SK-N-SH treated with all-trans-retinoic acid at 6 μM for 48 hours (cell line): ENCODE measurements around the gene MAP7.

Source experiments
- ATAC-seq: fragments of 200-7000 bp; cut with Tn5 transposase; 3 replicates; pipeline ENCODE4 v1.9.1; 2020; ENCODE audit warnings: mild to moderate bottlenecking, moderate library complexity
- ARNTL ChIP-seq: fragments of 450-650 bp; formaldehyde crosslinking; IDR thresholded peaks from 2 replicates; pipeline ENCODE4 v1.5.0; 2020; ENCODE audit warnings: low read depth, mild to moderate bottlenecking, moderate library complexity, borderline replicate concordance
- CSDC2 ChIP-seq: fragments of 250-450 bp; sonication (Bioruptor Pico); IDR thresholded peaks from 2 replicates; pipeline ENCODE4 v1.5.0; 2020; ENCODE audit warnings: mild to moderate bottlenecking, moderate library complexity
- ESRRG ChIP-seq: fragments of 250-450 bp; sonication (Bioruptor Pico); IDR thresholded peaks from 2 replicates; pipeline ENCODE4 v1.6.1; 2021; ENCODE audit warnings: mild to moderate bottlenecking
- GLIS3 ChIP-seq: fragments of 250-450 bp; sonication (Bioruptor Pico); IDR thresholded peaks from 2 replicates; pipeline ENCODE4 v1.5.0; 2020; ENCODE audit warnings: mild to moderate bottlenecking, moderate library complexity
- ISL1 ChIP-seq: fragments of 250-450 bp; sonication (Bioruptor Pico); IDR thresholded peaks from 2 replicates; pipeline ENCODE4 v2.1.2; 2022; ENCODE audit warnings: mild to moderate bottlenecking, moderate library complexity
- RARB ChIP-seq: fragments of 250-450 bp; sonication (Bioruptor Pico); IDR thresholded peaks from 2 replicates; pipeline ENCODE4 v1.8.0; 2021; ENCODE audit warnings: mild to moderate bottlenecking, moderate library complexity
- TCF4 ChIP-seq: fragments of 250-450 bp; sonication (Bioruptor Pico); IDR thresholded peaks from 2 replicates; pipeline ENCODE4 v1.8.0; 2021; ENCODE audit warnings: mild to moderate bottlenecking, moderate library complexity, borderline replicate concordance
- TOX ChIP-seq: fragments of 250-450 bp; sonication (Bioruptor Pico); IDR thresholded peaks from 2 replicates; pipeline ENCODE4 v1.8.0; 2021; ENCODE audit warnings: mild to moderate bottlenecking, moderate library complexity, borderline replicate concordance
- ZFP3 ChIP-seq: fragments of 250-450 bp; sonication (Bioruptor Pico); IDR thresholded peaks from 2 replicates; pipeline ENCODE4 v1.5.0; 2020; ENCODE audit warnings: mild to moderate bottlenecking, moderate library complexity
- ZFP30 ChIP-seq: fragments of 450-650 bp; formaldehyde crosslinking; IDR thresholded peaks from 2 replicates; pipeline ENCODE4 v1.5.0; 2022; ENCODE audit warnings: mild to moderate bottlenecking, moderate library complexity
- ZNF565 ChIP-seq: fragments of 450-650 bp; formaldehyde crosslinking; conservative IDR thresholded peaks from 2 replicates; pipeline ENCODE4 v1.5.0; 2020; ENCODE audit warnings: low read depth, mild to moderate bottlenecking, moderate library complexity
- ZNF8 ChIP-seq: fragments of 450-650 bp; formaldehyde crosslinking; IDR thresholded peaks from 2 replicates; pipeline ENCODE4 v1.5.0; 2020; ENCODE audit warnings: mild to moderate bottlenecking, moderate library complexity
- TF ChIP-seq, protein P1 (sequence below): fragments of 250-450 bp; sonication (Bioruptor Pico); IDR thresholded peaks from 2 replicates; pipeline ENCODE4 v1.8.0; 2020; ENCODE audit warnings: mild to moderate bottlenecking, moderate library complexity, borderline replicate concordance
- TF ChIP-seq, protein P2 (sequence below): fragments of 250-450 bp; sonication (Bioruptor Pico); IDR thresholded peaks from 2 replicates; pipeline ENCODE4 v1.5.0; 2020; ENCODE audit warnings: mild to moderate bottlenecking, moderate library complexity
- TF ChIP-seq, protein P3 (sequence below): fragments of 250-450 bp; sonication (Bioruptor Pico); IDR thresholded peaks from 2 replicates; pipeline ENCODE4 v1.8.0; 2021; ENCODE audit warnings: low read depth, mild to moderate bottlenecking, moderate library complexity, borderline replicate concordance
- TF ChIP-seq, protein P4 (sequence below): fragments of 250-450 bp; sonication (Bioruptor Pico); IDR thresholded peaks from 2 replicates; pipeline ENCODE4 v1.5.1; 2021; ENCODE audit warnings: mild to moderate bottlenecking, moderate library complexity
- TF ChIP-seq, protein P5 (sequence below): fragments of 250-450 bp; sonication (Bioruptor Pico); IDR thresholded peaks from 2 replicates; pipeline ENCODE4 v1.5.1; 2020; ENCODE audit warnings: low read depth, mild to moderate bottlenecking, moderate library complexity

Gene MAP7

DNA sequence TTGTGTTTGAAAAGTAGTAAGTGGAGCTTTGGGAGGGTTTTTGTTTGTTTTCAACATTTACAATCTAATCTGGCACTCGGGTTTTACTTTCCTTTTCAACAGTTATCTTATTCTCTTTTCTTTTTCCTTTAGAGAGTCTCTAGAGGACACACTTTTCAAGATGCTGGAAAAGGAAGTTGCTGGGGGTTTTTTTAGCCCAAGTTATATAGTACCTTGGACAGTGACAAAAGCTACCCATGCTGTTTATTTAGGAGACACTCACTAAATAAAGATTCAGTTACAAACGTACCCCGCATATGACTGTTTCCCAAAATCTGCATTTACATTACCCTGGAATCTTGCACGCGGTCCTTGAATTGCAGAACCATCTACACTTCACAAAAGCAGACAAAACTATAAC, 78.8 kb downstream of the MAP7 start:
- no peak for ATAC-seq
- TF ChIP-seq GLIS3 (CRISPR knock-in tag) = no peak
- no peak for TF ChIP-seq ZFP3 (CRISPR knock-in tag)
- no peak for TF ChIP-seq ARNTL (CRISPR knock-in tag)
- no peak for TF ChIP-seq ZNF8
- TF ChIP-seq, protein P1, sequence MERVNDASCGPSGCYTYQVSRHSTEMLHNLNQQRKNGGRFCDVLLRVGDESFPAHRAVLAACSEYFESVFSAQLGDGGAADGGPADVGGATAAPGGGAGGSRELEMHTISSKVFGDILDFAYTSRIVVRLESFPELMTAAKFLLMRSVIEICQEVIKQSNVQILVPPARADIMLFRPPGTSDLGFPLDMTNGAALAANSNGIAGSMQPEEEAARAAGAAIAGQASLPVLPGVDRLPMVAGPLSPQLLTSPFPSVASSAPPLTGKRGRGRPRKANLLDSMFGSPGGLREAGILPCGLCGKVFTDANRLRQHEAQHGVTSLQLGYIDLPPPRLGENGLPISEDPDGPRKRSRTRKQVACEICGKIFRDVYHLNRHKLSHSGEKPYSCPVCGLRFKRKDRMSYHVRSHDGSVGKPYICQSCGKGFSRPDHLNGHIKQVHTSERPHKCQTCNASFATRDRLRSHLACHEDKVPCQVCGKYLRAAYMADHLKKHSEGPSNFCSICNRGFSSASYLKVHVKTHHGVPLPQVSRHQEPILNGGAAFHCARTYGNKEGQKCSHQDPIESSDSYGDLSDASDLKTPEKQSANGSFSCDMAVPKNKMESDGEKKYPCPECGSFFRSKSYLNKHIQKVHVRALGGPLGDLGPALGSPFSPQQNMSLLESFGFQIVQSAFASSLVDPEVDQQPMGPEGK (CRISPR knock-in tag) = no peak
- TF ChIP-seq TOX = no peak
- no peak for TF ChIP-seq RARB (CRISPR knock-in tag)
- TF ChIP-seq ZNF565 (CRISPR knock-in tag) = no peak
- TF ChIP-seq, protein P2, sequence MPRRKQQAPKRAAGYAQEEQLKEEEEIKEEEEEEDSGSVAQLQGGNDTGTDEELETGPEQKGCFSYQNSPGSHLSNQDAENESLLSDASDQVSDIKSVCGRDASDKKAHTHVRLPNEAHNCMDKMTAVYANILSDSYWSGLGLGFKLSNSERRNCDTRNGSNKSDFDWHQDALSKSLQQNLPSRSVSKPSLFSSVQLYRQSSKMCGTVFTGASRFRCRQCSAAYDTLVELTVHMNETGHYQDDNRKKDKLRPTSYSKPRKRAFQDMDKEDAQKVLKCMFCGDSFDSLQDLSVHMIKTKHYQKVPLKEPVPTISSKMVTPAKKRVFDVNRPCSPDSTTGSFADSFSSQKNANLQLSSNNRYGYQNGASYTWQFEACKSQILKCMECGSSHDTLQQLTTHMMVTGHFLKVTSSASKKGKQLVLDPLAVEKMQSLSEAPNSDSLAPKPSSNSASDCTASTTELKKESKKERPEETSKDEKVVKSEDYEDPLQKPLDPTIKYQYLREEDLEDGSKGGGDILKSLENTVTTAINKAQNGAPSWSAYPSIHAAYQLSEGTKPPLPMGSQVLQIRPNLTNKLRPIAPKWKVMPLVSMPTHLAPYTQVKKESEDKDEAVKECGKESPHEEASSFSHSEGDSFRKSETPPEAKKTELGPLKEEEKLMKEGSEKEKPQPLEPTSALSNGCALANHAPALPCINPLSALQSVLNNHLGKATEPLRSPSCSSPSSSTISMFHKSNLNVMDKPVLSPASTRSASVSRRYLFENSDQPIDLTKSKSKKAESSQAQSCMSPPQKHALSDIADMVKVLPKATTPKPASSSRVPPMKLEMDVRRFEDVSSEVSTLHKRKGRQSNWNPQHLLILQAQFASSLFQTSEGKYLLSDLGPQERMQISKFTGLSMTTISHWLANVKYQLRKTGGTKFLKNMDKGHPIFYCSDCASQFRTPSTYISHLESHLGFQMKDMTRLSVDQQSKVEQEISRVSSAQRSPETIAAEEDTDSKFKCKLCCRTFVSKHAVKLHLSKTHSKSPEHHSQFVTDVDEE (CRISPR knock-in tag) = no peak
- TF ChIP-seq ZFP30 (CRISPR knock-in tag) = no peak
- TF ChIP-seq, protein P3, sequence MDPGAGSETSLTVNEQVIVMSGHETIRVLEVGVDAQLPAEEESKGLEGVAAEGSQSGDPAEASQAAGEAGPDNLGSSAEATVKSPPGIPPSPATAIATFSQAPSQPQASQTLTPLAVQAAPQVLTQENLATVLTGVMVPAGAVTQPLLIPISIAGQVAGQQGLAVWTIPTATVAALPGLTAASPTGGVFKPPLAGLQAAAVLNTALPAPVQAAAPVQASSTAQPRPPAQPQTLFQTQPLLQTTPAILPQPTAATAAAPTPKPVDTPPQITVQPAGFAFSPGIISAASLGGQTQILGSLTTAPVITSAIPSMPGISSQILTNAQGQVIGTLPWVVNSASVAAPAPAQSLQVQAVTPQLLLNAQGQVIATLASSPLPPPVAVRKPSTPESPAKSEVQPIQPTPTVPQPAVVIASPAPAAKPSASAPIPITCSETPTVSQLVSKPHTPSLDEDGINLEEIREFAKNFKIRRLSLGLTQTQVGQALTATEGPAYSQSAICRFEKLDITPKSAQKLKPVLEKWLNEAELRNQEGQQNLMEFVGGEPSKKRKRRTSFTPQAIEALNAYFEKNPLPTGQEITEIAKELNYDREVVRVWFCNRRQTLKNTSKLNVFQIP (CRISPR knock-in tag) = no peak
- no peak for TF ChIP-seq ESRRG
- no peak for TF ChIP-seq CSDC2 (CRISPR knock-in tag)
- TF ChIP-seq, all 23 proteins: peak for 0

DNA sequence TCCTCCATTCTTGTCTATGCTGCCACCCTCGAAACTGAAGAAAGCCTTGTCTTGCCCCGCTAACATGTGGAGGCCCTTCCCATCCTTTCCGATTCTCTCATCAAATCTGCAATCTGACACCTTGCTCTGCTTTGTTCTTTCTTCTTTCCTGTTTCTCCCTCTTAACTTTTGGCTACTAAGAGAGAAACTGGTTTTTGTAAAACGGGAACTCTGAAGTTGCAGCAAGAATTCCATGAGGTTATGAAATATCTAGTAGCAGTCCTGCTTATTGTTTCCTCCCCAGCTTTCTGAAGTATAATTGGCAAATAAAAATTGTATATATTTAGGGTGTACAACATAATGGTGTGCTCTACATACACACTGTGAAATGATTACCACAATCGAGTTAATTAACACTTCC, 80.2 kb downstream of the MAP7 start:
- no peak for ATAC-seq
- TF ChIP-seq ESRRG (no peak), ZFP3 (CRISPR knock-in tag) (no peak), ARNTL (CRISPR knock-in tag) (no peak)
- TF ChIP-seq, protein P3 (CRISPR knock-in tag) = no peak

DNA sequence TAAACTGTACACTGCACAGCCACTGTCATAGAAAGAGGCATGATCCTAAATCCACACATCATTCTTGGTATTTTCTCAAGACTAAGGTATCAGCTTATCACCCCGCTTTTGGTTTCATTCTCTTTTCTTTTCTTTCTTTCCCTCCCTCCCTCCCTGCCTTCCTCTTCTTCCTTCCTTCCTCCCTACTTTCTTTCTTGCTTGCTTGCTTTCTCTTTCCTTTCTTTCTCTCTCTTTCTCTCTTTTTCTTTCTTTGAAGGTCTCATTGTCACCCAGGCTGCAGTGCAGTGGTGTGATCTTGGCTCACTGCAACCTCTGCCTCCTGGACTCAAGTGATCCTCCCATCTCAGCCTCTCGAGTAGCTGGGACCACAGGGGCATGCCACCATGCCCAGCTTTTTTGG, 81.1 kb downstream of the MAP7 start:
- no peak for ATAC-seq
- no peak for TF ChIP-seq RARB (CRISPR knock-in tag)
- TF ChIP-seq, protein P3 (CRISPR knock-in tag) = no peak
- TF ChIP-seq ISL1 (CRISPR knock-in tag) = no peak
- no peak for TF ChIP-seq ZNF8
- no peak for TF ChIP-seq TCF4 (CRISPR knock-in tag)
- TF ChIP-seq ESRRG = no peak
- no peak for TF ChIP-seq ARNTL (CRISPR knock-in tag)
- TF ChIP-seq, protein P4, sequence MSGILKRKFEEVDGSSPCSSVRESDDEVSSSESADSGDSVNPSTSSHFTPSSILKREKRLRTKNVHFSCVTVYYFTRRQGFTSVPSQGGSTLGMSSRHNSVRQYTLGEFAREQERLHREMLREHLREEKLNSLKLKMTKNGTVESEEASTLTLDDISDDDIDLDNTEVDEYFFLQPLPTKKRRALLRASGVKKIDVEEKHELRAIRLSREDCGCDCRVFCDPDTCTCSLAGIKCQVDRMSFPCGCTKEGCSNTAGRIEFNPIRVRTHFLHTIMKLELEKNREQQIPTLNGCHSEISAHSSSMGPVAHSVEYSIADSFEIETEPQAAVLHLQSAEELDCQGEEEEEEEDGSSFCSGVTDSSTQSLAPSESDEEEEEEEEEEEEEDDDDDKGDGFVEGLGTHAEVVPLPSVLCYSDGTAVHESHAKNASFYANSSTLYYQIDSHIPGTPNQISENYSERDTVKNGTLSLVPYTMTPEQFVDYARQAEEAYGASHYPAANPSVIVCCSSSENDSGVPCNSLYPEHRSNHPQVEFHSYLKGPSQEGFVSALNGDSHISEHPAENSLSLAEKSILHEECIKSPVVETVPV (CRISPR knock-in tag) = no peak
- TF ChIP-seq, protein P5, sequence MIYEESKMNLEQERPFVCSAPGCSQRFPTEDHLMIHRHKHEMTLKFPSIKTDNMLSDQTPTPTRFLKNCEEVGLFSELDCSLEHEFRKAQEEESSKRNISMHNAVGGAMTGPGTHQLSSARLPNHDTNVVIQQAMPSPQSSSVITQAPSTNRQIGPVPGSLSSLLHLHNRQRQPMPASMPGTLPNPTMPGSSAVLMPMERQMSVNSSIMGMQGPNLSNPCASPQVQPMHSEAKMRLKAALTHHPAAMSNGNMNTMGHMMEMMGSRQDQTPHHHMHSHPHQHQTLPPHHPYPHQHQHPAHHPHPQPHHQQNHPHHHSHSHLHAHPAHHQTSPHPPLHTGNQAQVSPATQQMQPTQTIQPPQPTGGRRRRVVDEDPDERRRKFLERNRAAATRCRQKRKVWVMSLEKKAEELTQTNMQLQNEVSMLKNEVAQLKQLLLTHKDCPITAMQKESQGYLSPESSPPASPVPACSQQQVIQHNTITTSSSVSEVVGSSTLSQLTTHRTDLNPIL (CRISPR knock-in tag) = no peak
- TF ChIP-seq, protein P1 (CRISPR knock-in tag) = no peak
- no peak for TF ChIP-seq ZFP3 (CRISPR knock-in tag)
